ENCODE measurements around the gene MAML3.
A peak's percentile ranks its signal among the peaks of the same experiment; 100 is the strongest.

DNA sequence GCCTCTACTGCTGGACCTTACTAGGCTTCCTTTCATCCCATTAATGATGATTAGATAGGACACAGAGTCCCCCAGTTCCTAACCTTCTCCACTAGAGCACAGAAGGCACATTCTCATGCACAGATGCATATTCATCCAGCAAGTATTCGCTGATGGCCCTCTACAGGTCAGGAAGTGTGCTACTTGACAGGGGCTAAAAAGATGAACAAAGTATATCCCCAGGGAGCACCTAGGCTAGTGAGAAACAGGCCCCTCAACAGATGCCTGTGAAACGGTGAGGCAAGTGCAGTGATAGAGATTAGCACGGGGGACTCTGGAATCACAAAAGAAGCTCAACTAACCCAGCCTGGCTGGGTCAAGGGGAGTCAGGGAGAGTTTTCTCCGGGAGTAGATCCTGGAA, 392.5 kb downstream of the MAML3 start:
- TF ChIP-seq SNRNP70 (IDR thresholded peaks at IDR 0.05; ENCODE audit: low read depth, low read length), result no peak
- TF ChIP-seq, protein P1, sequence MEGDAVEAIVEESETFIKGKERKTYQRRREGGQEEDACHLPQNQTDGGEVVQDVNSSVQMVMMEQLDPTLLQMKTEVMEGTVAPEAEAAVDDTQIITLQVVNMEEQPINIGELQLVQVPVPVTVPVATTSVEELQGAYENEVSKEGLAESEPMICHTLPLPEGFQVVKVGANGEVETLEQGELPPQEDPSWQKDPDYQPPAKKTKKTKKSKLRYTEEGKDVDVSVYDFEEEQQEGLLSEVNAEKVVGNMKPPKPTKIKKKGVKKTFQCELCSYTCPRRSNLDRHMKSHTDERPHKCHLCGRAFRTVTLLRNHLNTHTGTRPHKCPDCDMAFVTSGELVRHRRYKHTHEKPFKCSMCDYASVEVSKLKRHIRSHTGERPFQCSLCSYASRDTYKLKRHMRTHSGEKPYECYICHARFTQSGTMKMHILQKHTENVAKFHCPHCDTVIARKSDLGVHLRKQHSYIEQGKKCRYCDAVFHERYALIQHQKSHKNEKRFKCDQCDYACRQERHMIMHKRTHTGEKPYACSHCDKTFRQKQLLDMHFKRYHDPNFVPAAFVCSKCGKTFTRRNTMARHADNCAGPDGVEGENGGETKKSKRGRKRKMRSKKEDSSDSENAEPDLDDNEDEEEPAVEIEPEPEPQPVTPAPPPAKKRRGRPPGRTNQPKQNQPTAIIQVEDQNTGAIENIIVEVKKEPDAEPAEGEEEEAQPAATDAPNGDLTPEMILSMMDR (CRISPR knock-in tag; IDR thresholded peaks at IDR 0.05), result peak; percentile 72
- TF ChIP-seq TAF1 (CRISPR knock-in tag; IDR thresholded peaks at IDR 0.05), result no peak

All from HepG2 (cell line).